BJ (cell line): ENCODE data around the gene LRP5. TPM values are rescaled to one million over a fixed set of nuclear protein-coding genes. Genes with fewer than 3 reads are reported as not detected.
"Not testable (repeated sequence)": the region's sequence is repeated elsewhere in the genome, so short reads cannot be mapped to it uniquely, and the experiment has no call there.

Experiments used
- CTCF ChIA-PET: fragments of 350-600 bp; formaldehyde crosslinking; extraction: SDS; loops from one replicate; lab custom pipeline; 2021; ENCODE audit warnings: antibody characterized with exemption, inconsistent platforms; lab: Yijun Ruan, JAX
- POLR2A ChIA-PET: fragments of 300-600 bp; sonication (Branson Sonifier 250); formaldehyde crosslinking; extraction: SDS; loops from one replicate; lab custom pipeline; 2021; ENCODE audit warnings: antibody characterized with exemption; lab: Charles Lee
- DNase-seq: peaks from one replicate; pipeline ENCODE4 v3.0.0-alpha.2; 2011; ENCODE audit warnings: low read depth
- H3K27me3 ChIP-seq: 2 replicates; pipeline ENCODE4 v1.6.0; 2011; ENCODE audit warnings: low read length; ENCODE audit not compliant: control insufficient read depth, insufficient read depth
- H3K36me3 ChIP-seq: 2 replicates; pipeline ENCODE4 v1.5.1; 2011; ENCODE audit warnings: low read length; ENCODE audit not compliant: control insufficient read depth, insufficient read depth
- H3K4me3 ChIP-seq: 2 replicates; pipeline ENCODE4 v1.5.1; 2011; ENCODE audit warnings: low read depth, mild to moderate bottlenecking, control low read depth, low read length
- polyA plus RNA-seq: library from polyadenylated mRNA; depleted of rRNA; stranded (reverse); fragments of >200 nt; gene quantifications from 2 replicates; pipeline ENCODE4 v1.2.3, GENCODE V29; 2011
- TF ChIP-seq, protein P1 (sequence below): IDR thresholded peaks from 2 replicates; pipeline ENCODE4 v1.5.1; 2011; ENCODE audit warnings: low read depth, mild to moderate bottlenecking, control low read depth, inconsistent platforms, low read length, moderate library complexity; ENCODE audit not compliant: insufficient read depth

LRP5 gene
- polyA plus RNA-seq, 1 experiment: 11.5 TPM

DNA sequence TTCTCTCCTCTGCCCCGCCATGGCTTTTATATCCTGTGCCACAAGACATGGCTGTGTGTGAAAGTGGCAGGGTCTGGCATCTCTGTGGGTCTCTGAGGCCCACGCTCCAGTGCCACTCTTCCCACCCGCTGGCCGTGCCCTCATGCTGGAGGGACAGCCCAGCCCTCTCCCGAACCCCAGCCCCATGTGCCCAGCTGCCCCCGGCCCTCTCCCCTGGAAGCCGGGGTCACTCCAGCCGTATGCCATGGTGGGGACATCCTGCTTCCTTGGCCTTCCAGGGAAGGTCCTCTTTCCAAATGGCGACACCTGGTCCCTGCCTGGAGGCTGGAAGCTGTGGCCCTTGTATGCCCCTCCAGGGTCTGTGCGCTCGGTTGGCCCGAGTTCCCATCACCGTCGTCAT, 84.9 kb downstream of the LRP5 start:
- no peak for DNase-seq
- CTCF ChIA-PET: no interaction called here
- H3K27me3 ChIP-seq: no peaks in the 10 kb centered on the region
- H3K4me3 ChIP-seq: no peak overlapping the region
- H3K36me3 ChIP-seq: peaks cover 3% of the 10 kb centered on the region
- POLR2A ChIA-PET: no interaction called here
- TF ChIP-seq, protein P1, sequence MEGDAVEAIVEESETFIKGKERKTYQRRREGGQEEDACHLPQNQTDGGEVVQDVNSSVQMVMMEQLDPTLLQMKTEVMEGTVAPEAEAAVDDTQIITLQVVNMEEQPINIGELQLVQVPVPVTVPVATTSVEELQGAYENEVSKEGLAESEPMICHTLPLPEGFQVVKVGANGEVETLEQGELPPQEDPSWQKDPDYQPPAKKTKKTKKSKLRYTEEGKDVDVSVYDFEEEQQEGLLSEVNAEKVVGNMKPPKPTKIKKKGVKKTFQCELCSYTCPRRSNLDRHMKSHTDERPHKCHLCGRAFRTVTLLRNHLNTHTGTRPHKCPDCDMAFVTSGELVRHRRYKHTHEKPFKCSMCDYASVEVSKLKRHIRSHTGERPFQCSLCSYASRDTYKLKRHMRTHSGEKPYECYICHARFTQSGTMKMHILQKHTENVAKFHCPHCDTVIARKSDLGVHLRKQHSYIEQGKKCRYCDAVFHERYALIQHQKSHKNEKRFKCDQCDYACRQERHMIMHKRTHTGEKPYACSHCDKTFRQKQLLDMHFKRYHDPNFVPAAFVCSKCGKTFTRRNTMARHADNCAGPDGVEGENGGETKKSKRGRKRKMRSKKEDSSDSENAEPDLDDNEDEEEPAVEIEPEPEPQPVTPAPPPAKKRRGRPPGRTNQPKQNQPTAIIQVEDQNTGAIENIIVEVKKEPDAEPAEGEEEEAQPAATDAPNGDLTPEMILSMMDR: no peak

DNA sequence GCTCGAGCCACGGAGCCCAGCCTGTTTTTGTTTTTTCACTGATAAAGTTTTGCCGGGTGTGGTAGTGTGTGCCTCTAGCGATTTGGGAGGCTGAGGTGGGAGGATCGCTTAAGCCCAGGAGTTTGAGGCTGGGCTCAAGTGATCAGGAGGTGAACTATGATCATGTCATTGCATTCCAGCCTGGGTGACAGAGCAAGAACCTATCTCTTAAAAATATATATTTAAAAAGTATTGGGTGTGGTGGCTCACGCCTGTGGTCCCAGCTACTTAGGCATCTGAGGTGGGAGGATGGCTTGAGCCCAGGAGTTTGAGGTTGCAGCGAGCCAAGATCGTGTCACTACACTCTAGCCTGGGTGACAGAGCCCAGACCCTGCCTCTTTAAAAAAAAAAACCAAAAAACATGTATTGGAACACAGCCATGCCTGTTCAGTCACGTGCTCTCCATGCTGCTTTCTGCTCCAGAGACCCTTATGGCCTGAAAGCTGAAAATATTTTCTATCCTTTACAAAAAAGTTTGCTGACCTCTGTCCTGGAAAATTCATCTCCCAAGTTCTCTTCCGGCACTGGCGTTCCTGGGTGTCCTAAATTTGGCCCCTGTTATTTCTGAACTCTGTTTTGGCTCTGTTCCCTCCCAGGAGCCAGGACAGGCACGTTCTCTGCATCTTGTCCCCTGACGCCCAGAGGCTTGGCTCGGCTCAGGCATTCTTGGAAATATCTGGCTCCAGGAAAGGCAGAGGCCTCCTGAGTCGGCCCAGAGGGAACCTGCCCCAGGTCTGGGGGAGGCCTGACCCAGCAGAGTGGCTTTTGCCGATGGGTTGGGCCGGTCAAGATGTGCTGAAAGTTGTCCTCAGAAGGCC, 86.8 kb downstream of the LRP5 start:
- TF ChIP-seq, protein P1: no peak
- ChIA-PET CTCF (interaction anchor here (1.1 kb wide), 1 partner anchor 16 kb away, joined by 3 read pairs; no protein-coding TSS in a partner anchor), POLR2A (no interaction called here)
- Histone ChIP-seq H3K4me3 (no peak overlapping the region), H3K27me3 (no peaks in the 10 kb centered on the region), H3K36me3 (peaks cover 12% of the 10 kb centered on the region)
- peak; percentile 6 for DNase-seq

DNA sequence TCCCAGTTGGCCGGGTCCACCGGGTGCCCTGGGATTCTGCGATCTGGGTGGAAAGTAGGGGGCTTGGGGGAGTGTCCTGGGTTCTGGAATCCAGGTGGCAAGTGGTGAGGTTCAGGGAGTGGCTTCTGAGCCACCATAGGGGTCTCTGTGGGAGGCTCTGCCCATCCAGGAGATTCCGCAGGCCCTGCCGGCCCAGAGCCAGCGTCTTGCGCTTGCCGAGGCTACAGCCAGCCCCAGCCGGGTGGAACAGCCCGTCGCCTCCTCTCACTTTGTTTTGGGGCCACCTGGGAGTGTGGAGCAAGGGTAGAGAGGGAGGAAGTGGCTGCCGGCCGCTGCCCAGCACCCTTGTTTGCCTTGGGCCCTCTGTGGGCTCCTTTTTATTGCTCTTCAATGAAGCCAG, 87.5 kb downstream of the LRP5 start:
- ChIA-PET POLR2A (no interaction called here), CTCF (interaction anchor here (1.1 kb wide), 1 partner anchor 16 kb away, joined by 3 read pairs; no protein-coding TSS in a partner anchor)
- peaks cover 14% of the 10 kb centered on the region for H3K36me3 ChIP-seq
- no peak overlapping the region for H3K4me3 ChIP-seq
- DNase-seq: no peak
- TF ChIP-seq, protein P1: no peak
- no peaks in the 10 kb centered on the region for H3K27me3 ChIP-seq

DNA sequence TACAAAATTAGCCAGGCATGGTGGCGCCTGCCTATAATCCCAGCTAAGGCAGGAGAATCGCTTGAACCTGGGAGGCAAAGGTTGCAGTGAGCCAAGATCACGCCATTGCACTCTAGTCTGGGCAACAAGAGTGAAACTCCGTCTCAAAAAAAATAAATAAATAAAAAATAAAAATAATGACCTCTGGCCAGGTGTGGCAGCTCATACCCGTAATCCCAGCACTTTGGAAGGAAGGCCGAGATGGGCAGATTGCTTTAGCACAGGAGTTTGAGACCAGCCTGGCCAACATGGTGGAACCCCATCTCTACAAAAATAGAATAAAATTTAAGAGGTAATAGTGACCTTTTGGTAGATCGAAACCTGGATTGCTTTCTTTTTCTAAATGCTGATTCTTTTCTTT, 88.2 kb downstream of the LRP5 start:
- DNase-seq, H3K4me3 ChIP-seq, POLR2A ChIA-PET, CTCF ChIA-PET, H3K27me3 ChIP-seq: not testable (repeated sequence)
- peaks cover 14% of the 10 kb centered on the region for H3K36me3 ChIP-seq

DNA sequence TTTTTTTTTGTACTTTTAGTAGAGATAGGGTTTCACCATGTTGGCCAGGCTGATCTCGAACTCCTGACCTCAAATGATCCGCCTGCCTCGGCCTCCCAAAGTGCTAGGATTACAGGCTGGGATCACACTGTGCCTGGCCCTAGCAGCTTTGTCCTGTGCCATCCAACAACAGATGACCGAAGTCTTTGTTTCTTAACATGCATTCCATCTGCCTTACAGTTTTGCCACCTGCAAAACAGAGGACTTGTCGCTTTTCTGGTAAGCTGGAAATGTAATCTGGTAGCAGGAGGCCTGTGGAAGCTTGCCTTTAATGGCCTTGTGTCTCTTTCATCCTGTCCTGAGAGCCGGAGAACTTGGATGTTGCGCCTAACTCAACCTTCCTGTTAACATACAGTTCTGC, 89.5 kb downstream of the LRP5 start:
- Histone ChIP-seq H3K36me3 (peaks cover 19% of the 10 kb centered on the region), H3K27me3 (no peaks in the 10 kb centered on the region), H3K4me3 (no peak overlapping the region)
- POLR2A ChIA-PET: interaction anchor here (0.6 kb wide), 1 partner anchor 374 kb away, joined by 9 read pairs; no protein-coding TSS in a partner anchor
- TF ChIP-seq, protein P1: no peak
- CTCF ChIA-PET: interaction anchor here (0.8 to 1.0 kb wide), 2 partner anchors 17 to 130 kb away, joined by 3 read pairs; partner anchors contain the start of gene C11orf24
- DNase-seq: no peak
